K562 (cell line): Measurements from ENCODE around the gene MPL. TPM values are rescaled to one million over a fixed set of nuclear protein-coding genes. Genes with fewer than 3 reads are reported as not detected.

Source experiments
- BACH1 ChIP-seq: fragments of 200-800 bp; sonication (Bioruptor generic); IDR thresholded peaks from 2 replicates; pipeline ENCODE4 v1.6.1; 2016; ENCODE audit warnings: missing genetic modification characterization, missing compliant biosample characterization
- CBFA2T3 ChIP-seq: fragments of 450-650 bp; IDR thresholded peaks from 2 replicates; pipeline ENCODE4 v1.6.1; 2017
- FOS ChIP-seq: IDR thresholded peaks from 3 replicates; pipeline ENCODE4 v1.6.1; 2011; ENCODE audit not compliant: insufficient read length; ENCODE audit errors: extremely low read depth
- FOSL1 ChIP-seq: fragments of 200-800 bp; sonication (Bioruptor generic); conservative IDR thresholded peaks from 2 replicates; pipeline ENCODE4 v1.6.1; 2016; ENCODE audit warnings: missing genetic modification characterization, missing compliant biosample characterization
- ILK ChIP-seq: fragments of 450-650 bp; IDR thresholded peaks from 2 replicates; pipeline ENCODE4 v1.6.1; 2016; ENCODE audit warnings: missing genetic modification characterization, low read depth, mild to moderate bottlenecking, missing compliant biosample characterization, moderate library complexity, borderline replicate concordance
- IRF2 ChIP-seq: sonication (generic); formaldehyde crosslinking; IDR thresholded peaks from 2 replicates; pipeline ENCODE4 v1.8.1; 2022; ENCODE audit warnings: mild to moderate bottlenecking, missing genetic modification reagents
- MEF2A ChIP-seq: IDR thresholded peaks from 2 replicates; pipeline ENCODE4 v1.6.1; 2011; ENCODE audit warnings: low read depth, mild to moderate bottlenecking, low read length, moderate library complexity; ENCODE audit not compliant: control insufficient read depth
- NCOA6 ChIP-seq: fragments of 450-650 bp; IDR thresholded peaks from 2 replicates; pipeline ENCODE4 v1.6.1; 2017; ENCODE audit warnings: mild to moderate bottlenecking
- PCBP2 ChIP-seq: fragments of 200-400 bp; formaldehyde crosslinking; IDR thresholded peaks from 2 replicates; pipeline ENCODE4 v1.6.1; 2018; ENCODE audit warnings: low read length, low read depth, mild to moderate bottlenecking, moderate library complexity; ENCODE audit not compliant: poor library complexity, severe bottlenecking
- REST ChIP-seq, 2 experiments: fragments of 450-650 bp; formaldehyde crosslinking in 1 of 2; IDR thresholded peaks; 2 replicates each; pipeline versions ENCODE4 v1.4.0 to v1.6.1; 2014 to 2020; ENCODE audit warnings: mild to moderate bottlenecking in 2 of 2, borderline replicate concordance in 1 of 2, low read depth in 1 of 2
- SREBF1 ChIP-seq: fragments of 150-350 bp; IDR thresholded peaks from 2 replicates; pipeline ENCODE4 v1.6.1; 2014; ENCODE audit warnings: antibody characterized with exemption, low read depth, low read length, borderline replicate concordance
- U2AF2 ChIP-seq: fragments of 200-400 bp; formaldehyde crosslinking; optimal IDR thresholded peaks from 2 replicates; pipeline ENCODE3; 2017; ENCODE audit warnings: low read depth, mild to moderate bottlenecking, low read length
- USF1 ChIP-seq: sonication (generic); formaldehyde crosslinking; IDR thresholded peaks from 2 replicates; pipeline ENCODE4 v1.9.0; 2022; ENCODE audit warnings: mild to moderate bottlenecking, missing genetic modification reagents
- ZNF124 ChIP-seq: sonication (generic); formaldehyde crosslinking; IDR thresholded peaks from 2 replicates; pipeline ENCODE4 v1.8.1; 2022; ENCODE audit warnings: missing genetic modification reagents
- ZNF24 ChIP-seq: fragments of 450-650 bp; IDR thresholded peaks from 2 replicates; pipeline ENCODE4 v1.6.1; 2016
- ZNF75A ChIP-seq: fragments of 450-650 bp; formaldehyde crosslinking; IDR thresholded peaks from 2 replicates; pipeline ENCODE4 v1.4.0; 2020; ENCODE audit warnings: mild to moderate bottlenecking
- polyA plus RNA-seq, 8 experiments: library from polyadenylated mRNA; depleted of rRNA in 4 of 8; stranded (reverse) in 5 of 8; unstranded in 3 of 8; fragments of >200 nt; fragmentation: Nextera tagmentation in 2 of 8; fragmentation: Illumina TruSeq in 1 of 8; extraction: Ambion mirVana in 2 of 8; extraction: Trizol in 1 of 8; gene quantifications; 2 replicates each; pipeline versions ENCODE4 v1.2.1 to v1.2.3, GENCODE V29; 2011 to 2014; ENCODE audit warnings: inconsistent platforms in 1 of 8, missing spikeins in 1 of 8
- total RNA-seq, 7 experiments: library from RNA; depleted of rRNA in 6 of 7; stranded (reverse); fragments of >200 nt in 6 of 7; fragmentation: Illumina TruSeq in 2 of 7; extraction: Trizol in 2 of 7; gene quantifications; 2 replicates each; pipeline versions ENCODE4 v1.2.1 to v1.2.3, GENCODE V29; 2011 to 2021; ENCODE audit warnings: low replicate concordance in 1 of 7
- TF ChIP-seq, protein P1 (sequence below): fragments of 250-450 bp; sonication (Bioruptor Pico); IDR thresholded peaks from 2 replicates; pipeline ENCODE4 v1.5.0; 2021

MPL gene
- total and polyA plus RNA-seq, 9 of the 15 experiments (the other 6 are each of a cell fraction or from before 2014, with no cell fraction given) = not detected

GRCh38 chr1:43367026-43367903 is 29.6 kb downstream of the MPL start (continued):
- TF ChIP-seq FOSL1 (tag) (no peak), MEF2A (no peak), ZNF124 (CRISPR knock-in tag) (no peak), NCOA6 (no peak), CBFA2T3 (peak; percentile 94), SREBF1 (no peak), ZNF24 (no peak), PCBP2 (no peak), USF1 (CRISPR knock-in tag) (peak; percentile 65), IRF2 (CRISPR knock-in tag) (no peak), FOS (no peak), REST (IDR thresholded peaks at IDR 0.05; ENCODE audit: borderline replicate concordance) (no peak), REST (CRISPR knock-in tag; IDR thresholded peaks at IDR 0.05; ENCODE audit: low read depth) (no peak; the same call in 1 of the 2 replicates), ILK (tag) (no peak), U2AF2 (no peak), ZNF75A (no peak), BACH1 (tag) (no peak)
- TF ChIP-seq, protein P1, sequence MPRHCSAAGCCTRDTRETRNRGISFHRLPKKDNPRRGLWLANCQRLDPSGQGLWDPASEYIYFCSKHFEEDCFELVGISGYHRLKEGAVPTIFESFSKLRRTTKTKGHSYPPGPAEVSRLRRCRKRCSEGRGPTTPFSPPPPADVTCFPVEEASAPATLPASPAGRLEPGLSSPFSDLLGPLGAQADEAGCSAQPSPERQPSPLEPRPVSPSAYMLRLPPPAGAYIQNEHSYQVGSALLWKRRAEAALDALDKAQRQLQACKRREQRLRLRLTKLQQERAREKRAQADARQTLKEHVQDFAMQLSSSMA (CRISPR knock-in tag) = no peak
